GM18867 (cell line): ENCODE measurements around the gene ZNF134.

ENCODE experiments used
- ATAC-seq: cut with Tn5 transposase; IDR thresholded peaks from one replicate; pipeline ENCODE4 v1.9.1; 2021; ENCODE audit warnings: mild to moderate bottlenecking, moderate library complexity; ENCODE audit not compliant: unreplicated experiment

ZNF134 gene

DNA sequence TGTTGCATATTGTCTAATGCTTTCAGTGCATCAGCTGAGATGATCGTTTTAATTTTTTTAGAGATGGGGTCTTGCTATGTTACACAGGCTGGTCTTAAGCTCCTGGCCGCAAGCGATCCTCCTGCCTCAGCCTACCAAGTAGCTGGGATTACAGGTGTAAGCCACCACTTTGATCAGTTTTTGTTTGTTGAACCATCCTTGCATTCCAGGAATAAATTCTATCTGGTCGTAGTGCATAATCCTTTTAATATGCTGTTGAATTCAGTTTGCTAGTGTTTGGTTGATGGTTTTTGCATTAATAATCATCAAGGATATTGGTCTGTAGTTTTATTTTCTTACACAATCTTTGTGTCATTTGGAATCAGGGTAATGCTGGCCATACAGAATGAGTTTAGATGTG, 23.3 kb downstream of the ZNF134 start:
- no peak for ATAC-seq

GRCh38 chr19:57641715-57642234, 27.7 kb downstream of the ZNF134 start:
- ATAC-seq = no peak

DNA sequence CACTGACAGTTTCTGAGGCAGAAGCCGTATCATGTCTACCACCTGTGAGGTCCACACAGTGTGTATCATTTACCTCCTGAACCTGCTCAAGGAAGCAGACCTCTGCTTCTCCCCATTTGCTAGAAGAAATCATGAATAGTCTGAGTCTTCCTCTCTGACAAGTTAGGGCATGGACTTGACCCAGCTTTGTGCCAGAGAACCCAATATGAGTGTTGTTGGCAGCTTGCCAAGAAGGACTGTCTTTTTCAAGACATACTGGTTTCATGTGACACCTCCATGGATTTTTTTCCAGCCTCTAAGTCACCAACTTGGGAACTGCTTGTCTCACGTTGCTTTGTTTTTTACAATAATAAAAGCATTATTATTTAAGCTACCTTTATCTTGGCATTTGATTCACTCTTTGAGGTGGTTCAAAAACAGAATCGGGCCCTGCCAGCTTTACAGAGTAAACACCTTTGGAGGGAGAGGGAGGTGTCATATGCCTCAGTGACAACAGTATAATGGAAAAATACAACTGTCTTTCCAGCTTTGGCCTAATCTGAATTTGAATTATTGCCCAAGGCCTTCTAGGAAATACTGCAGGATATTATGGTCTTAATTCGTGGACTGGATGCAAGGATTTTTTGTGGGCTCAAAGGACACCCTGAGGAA, 28.5 kb downstream of the ZNF134 start:
- no peak for ATAC-seq

GRCh38 chr19:57643734-57644133, 29.7 kb downstream of the ZNF134 start:
- ATAC-seq = no peak

GRCh38 chr19:57648331-57649003, 34.4 kb downstream of the ZNF134 start:
- no peak for ATAC-seq

DNA sequence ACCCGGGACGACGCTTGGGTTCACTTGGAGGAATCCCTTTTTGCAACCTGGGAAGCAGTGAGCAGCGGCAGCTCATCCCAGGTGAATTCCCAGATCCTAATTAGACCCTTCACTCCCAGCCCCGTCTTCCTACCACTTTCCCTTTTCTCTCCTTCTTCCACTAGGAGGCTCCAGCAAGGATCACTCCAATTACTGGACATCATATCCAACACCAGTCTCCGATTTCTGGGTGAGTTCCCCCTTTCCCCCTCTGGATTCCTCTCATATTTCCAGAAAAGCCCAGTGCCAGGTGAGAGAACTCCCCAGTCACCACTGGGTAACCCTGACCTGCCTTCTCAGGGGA, 37.6 kb downstream of the ZNF134 start:
- ATAC-seq = no peak

DNA sequence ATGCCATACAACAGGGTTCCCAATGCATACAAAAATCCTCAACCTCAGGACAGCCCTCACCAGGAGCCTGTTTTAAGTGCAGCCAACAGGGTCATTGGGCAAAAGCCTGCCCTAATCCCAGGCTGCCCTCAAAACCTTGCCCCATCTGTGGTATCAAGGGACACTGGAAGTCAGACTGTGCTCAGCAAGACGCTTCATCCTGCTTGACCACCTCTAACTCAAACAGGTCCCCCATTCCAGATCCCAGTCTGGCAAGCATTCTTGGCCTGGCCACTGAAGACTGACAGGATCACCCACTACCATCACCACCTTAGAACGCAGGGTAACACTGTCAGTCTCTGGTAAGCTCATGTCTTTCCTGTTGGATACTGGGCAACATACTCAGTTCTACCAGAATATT, 39.6 kb downstream of the ZNF134 start:
- ATAC-seq = no peak

DNA sequence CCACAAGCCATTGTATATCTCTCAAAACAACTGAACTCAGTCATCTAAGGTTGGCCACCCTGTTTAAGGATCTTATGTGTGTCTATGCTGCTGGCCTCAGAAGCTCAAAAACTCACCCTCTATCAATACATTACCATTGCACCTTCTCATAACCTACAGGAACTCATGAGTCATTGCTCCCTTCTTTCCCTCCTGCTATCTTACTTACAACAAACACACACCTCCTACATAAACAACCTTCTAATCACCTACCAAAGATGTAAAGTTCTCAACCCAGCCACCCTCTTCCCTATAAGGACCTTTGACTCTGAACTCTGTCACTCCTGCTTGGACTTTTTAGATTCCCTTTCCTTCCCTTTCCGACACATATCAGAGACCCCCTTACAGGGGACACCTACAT, 41.4 kb downstream of the ZNF134 start:
- no peak for ATAC-seq

- ATAC-seq = no peak
These were observed 42.3 kb downstream of the ZNF134 start for GRCh38 chr19:57656346-57656745.

DNA sequence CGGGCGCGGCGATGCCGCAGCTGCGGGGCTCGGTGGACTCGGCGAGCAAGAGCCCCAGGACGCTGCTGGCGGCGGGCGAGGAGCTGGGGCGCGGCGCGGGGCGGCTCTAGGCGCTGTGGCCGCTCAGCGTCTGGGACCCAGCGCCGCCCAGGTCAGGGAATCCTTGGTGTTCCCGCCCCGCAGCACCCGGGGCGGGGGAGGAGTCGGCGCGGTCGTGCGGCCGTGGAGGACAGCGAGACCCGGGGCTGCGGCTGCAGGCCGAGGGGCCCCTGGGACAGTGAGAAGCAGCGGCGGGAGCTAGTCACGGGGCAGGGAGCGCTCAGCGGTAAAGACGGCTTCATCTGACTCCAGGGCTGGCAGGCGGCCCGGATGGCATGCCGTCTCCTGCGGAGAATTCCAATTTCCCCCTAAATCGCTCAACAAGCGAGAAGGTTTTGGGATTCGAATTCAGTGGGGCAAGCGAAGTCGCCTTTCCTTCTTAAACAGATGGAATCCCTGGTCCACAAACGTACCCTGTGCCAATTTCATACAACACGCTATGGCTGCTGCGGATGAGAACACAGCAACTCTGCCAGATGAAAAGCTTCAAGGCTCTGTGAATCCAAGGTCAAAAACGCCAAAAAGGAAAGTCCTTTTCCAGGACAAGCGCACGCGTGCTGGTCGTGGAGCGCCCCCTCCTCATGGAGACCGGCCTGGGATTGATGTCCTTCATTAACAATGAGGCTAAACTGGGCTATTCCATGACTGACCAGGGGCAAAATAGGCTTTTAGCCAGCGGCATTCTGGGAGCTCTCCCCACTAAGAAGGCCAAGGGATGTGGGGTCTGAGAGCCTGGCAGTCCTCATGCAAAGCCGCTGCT, 50.5 kb downstream of the ZNF134 start:
- no peak for ATAC-seq

- no peak for ATAC-seq
These were observed 51.3 kb downstream of the ZNF134 start for GRCh38 chr19:57665261-57665806.

- ATAC-seq = no peak
These were observed 53.2 kb downstream of the ZNF134 start for GRCh38 chr19:57667228-57667627.

GRCh38 chr19:57668635-57669034, 54.6 kb downstream of the ZNF134 start, which contains the start of gene ZSCAN4:
Gene ZSCAN4, plus strand, starts transcription at chr19:57668935. Its CDS starts 7,211 bp downstream, at chr19:57676146.
- no peak for ATAC-seq

DNA sequence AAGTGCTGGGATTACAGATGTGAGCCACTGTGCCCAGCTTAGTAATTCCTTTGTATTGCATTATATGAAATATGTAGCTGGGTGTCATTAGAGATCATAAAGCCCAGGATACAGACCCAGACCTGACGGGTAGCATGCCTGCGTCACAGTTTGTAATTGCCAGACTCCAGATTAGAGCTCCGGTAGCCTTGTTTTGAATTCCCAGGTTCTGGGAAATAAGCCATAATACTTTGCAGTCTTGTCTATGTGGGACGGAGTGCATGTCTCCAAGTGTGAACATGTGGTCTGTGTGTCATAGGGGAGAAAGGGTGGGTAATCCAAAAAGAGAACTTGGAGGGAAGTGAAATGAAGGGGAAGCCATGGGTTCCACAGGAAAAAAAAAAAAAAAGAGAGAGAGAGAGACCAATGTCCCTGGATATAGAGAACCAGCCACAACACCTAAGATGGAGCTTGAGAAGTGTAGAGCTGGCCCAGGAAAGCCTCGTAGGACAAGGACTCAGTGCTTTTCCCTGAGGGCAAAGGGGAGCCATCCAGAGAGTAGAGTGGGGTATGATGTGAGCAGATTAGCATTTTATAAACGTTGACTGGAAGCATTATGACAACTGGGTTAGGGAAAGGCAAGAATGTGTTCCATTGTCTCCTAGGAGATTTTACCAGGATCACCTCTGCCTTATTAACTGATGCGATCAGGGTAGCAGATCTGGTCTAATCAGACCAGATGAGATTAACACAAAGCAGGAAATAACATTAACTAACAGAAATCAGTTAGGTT, 57.3 kb downstream of the ZNF134 start:
- ATAC-seq = no peak

DNA sequence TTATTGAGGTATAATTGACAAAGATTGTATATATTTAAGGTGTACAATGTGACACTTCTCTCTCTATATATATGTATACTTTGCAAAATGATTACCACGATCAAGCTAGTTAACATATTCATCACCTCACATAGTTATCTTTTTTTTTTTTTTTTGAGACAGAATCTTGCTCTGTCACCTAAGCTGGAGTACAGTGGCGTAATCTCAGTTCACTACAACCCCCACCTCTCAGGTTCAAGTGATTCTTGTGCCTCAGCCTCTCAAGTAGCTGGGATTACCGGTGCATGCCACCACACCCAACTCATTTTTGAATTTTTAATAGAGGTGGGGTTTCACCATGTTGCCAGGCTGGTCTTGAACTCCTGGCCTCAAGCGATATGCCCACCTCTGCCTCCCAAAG, 58.4 kb downstream of the ZNF134 start:
- ATAC-seq = no peak
